ENCODE results near the gene RCAN1. TPM values are rescaled to one million over a fixed set of nuclear protein-coding genes. Genes with fewer than 3 reads are reported as not detected.

RCAN1 gene
- total RNA-seq, 6 donors from 2014 or later, result 24.7 to 36.2 (median 29.4) TPM

GRCh38 chr21:34597406-34597805, 17.5 kb downstream of the RCAN1 start:
- DNase-seq (no peak), ATAC-seq (ENCODE audit: low FRiP score in 2 of 2) (no peak)
- Histone ChIP-seq H3K27ac (no peak overlapping the region), H3K4me3 (no peak overlapping the region), H3K27me3 (no peaks in the 10 kb centered on the region), H3K9me3 (no peaks in the 10 kb centered on the region), H3K36me3 (no peaks in the 10 kb centered on the region), H3K4me1 (peaks cover 23 to 42% (median 40%) of the 10 kb centered on the region in 4 donors)
- TF ChIP-seq, protein P1, sequence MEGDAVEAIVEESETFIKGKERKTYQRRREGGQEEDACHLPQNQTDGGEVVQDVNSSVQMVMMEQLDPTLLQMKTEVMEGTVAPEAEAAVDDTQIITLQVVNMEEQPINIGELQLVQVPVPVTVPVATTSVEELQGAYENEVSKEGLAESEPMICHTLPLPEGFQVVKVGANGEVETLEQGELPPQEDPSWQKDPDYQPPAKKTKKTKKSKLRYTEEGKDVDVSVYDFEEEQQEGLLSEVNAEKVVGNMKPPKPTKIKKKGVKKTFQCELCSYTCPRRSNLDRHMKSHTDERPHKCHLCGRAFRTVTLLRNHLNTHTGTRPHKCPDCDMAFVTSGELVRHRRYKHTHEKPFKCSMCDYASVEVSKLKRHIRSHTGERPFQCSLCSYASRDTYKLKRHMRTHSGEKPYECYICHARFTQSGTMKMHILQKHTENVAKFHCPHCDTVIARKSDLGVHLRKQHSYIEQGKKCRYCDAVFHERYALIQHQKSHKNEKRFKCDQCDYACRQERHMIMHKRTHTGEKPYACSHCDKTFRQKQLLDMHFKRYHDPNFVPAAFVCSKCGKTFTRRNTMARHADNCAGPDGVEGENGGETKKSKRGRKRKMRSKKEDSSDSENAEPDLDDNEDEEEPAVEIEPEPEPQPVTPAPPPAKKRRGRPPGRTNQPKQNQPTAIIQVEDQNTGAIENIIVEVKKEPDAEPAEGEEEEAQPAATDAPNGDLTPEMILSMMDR (IDR thresholded peaks at IDR 0.05), result no peak
- TF ChIP-seq POLR2AphosphoS5 (IDR thresholded peaks at IDR 0.05), result no peak
- TF ChIP-seq POLR2A (IDR thresholded peaks at IDR 0.05), result no peak
- 85 to 96% methylated on average over 5 of the region's 5 CpGs for WGBS, 2 donors

DNA sequence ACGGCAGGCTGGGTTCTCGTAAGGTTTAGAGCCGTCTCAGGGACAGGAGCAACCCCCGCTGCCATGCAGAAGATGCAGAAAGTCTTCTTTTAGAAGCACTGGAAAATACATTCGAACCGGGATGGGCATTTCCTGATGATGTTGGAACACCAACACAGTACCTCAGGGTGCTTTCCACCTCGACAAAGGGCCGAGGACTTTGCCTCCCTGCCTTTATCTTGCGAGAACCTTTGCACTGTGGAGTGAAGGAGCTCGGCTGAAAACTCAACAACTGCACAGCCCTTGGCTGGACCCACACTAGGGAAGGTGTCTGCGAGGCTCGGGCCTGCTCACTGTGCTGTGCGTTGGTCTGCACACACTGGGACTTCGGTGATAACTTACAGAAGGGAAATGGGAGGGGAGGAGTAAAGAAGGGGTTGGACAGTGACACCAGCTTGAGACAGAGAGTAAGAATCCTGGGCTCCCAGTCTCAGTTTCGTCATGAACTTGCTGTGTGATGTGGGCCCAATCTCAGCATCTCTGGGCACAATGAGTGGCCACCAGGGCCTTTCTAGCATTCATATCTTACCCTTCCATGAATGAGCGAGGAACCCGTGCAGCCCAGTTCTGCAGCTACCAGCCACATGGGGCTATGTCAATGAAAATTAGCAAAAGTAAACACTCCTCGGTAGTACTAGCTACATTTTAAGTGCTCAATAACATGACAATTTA, 18.2 kb downstream of the RCAN1 start:
- peak overlapping the region in 2 of 4 donors; percentile 34 to 64 for H3K27ac ChIP-seq
- DNase-seq (no peak), ATAC-seq (ENCODE audit: low FRiP score in 2 of 2) (no peak)
- 83 to 89% methylated on average over 18 of the region's 18 CpGs for WGBS, 2 donors
- H3K4me1 ChIP-seq, result peaks cover 28 to 49% (median 47%) of the 10 kb centered on the region in 4 donors
- H3K4me3 ChIP-seq, result no peak overlapping the region
- H3K27me3 ChIP-seq, result no peaks in the 10 kb centered on the region
- no peak for TF ChIP-seq POLR2A (IDR thresholded peaks at IDR 0.05)
- H3K36me3 ChIP-seq, result no peaks in the 10 kb centered on the region
- no peaks in the 10 kb centered on the region for H3K9me3 ChIP-seq

GRCh38 chr21:34595457-34595856, 19.5 kb downstream of the RCAN1 start:
- peak in 1 of 2 donors; percentile 5 for ATAC-seq (ENCODE audit: low FRiP score in 2 of 2)
- TF ChIP-seq POLR2AphosphoS5 (IDR thresholded peaks at IDR 0.05) (no peak), EP300 (IDR thresholded peaks at IDR 0.05) (no peak), POLR2A (IDR thresholded peaks at IDR 0.05) (no peak)
- TF ChIP-seq, protein P1 (IDR thresholded peaks at IDR 0.05), result no peak
- WGBS, 2 donors, result 94% methylated on average over 8 of the region's 8 CpGs; no CpG with 5 or more reads in 1 of the 2 donors
- H3K9me3 ChIP-seq, result no peaks in the 10 kb centered on the region
- DNase-seq, result peak in 1 of 2 donors; percentile 42
- H3K27ac ChIP-seq, result peak overlapping the region in 3 of 4 donors; percentile 7 to 64 (median 34)
- no peaks in the 10 kb centered on the region for H3K27me3 ChIP-seq
- peaks cover 32 to 53% (median 52%) of the 10 kb centered on the region in 4 donors for H3K4me1 ChIP-seq
- H3K36me3 ChIP-seq, result no peaks in the 10 kb centered on the region
- no peak overlapping the region for H3K4me3 ChIP-seq

DNA sequence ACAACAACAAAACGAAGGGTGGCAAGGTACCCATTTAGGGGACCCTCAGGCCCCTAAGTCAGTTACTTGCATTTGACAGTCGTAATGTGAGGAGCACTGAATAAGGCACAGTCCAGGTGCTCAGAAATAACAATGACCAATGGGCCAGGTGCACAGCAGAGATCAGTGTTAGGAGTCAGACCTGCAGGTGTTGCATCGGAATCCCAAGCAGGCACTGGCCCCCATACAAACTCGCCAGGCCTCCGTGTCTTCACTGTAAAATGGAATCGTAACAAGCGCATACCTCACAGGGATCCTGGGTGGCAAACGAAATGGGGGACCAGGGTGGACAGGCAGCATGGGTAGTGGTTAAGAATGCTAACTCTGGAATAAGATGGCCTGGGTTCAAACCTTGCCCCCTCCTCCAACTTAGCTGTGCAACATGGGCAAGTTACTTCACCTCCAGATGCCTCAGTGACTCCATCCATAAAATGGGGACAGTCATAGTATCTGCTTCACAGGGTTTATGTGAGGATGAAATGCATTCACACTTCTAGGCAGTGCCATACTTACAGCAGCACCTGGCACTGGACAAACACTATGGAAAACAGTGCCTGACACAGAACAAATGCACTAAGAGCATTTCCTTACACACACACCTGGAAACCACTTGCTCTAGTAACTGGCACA, 20.2 kb downstream of the RCAN1 start:
- peaks cover 36 to 61% (median 52%) of the 10 kb centered on the region in 4 donors for H3K4me1 ChIP-seq

More for the DNA sequence above, 20.2 kb downstream of the RCAN1 start:
- DNase-seq (no peak), ATAC-seq (ENCODE audit: low FRiP score in 2 of 2) (no peak)
- TF ChIP-seq POLR2AphosphoS5 (IDR thresholded peaks at IDR 0.05), result no peak
- TF ChIP-seq, protein P1 (IDR thresholded peaks at IDR 0.05), result no peak
- no peak for TF ChIP-seq POLR2A (IDR thresholded peaks at IDR 0.05)
- no peak for TF ChIP-seq EP300 (IDR thresholded peaks at IDR 0.05)
- peak overlapping the region; percentile 41 to 78 (median 55) for H3K27ac ChIP-seq
- H3K4me3 ChIP-seq, result no peak overlapping the region
- WGBS, 2 donors, result 74 to 75% methylated on average over 8 of the region's 8 CpGs
- no peaks in the 10 kb centered on the region for H3K9me3 ChIP-seq
- H3K36me3 ChIP-seq, result no peaks in the 10 kb centered on the region
- H3K27me3 ChIP-seq, result no peaks in the 10 kb centered on the region
